Stimulated activated CD4-positive, alpha-beta T cell treated with anti-CD3 and anti-CD28 coated beads, TNF-alpha, amount 100 ng/mL, for 24 hours (primary cell): Measurements from ENCODE around the gene CFAP210.
"Not testable (repeated sequence)": the region's sequence is repeated elsewhere in the genome, so short reads cannot be mapped to it uniquely, and the experiment has no call there.

ENCODE experiments used
- DNase-seq, 3 experiments: peaks; one replicate each; pipeline ENCODE4 v3.0.0-alpha.2; 2020; ENCODE audit warnings: low read depth in 3 of 3

CFAP210 gene

GRCh38 chr2:169623235-169623634 is 71.0 kb downstream of the CFAP210 start:
- no peak for DNase-seq

- no peak for DNase-seq
These were observed 73.7 kb downstream of the CFAP210 start for GRCh38 chr2:169620509-169620908.

DNA sequence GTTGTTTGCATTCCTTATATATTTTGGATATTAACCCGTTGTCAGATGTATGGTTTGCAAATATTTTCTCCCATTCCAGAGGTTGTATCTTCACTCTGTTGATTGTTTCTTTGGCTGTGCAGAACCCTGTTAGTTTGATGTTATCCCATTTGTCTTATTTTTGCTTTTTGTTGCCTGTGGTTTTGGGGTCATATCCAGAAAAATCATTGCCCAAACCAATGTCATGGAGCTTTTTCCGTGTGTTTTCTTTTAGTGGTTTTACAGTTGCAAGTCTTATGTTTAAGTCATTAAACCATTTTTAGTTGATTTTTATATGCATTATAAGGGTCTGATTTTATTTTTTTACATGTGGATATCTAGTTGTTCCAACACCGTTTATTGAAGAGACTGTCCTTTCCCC is 74.3 kb downstream of the CFAP210 start:
- no peak for DNase-seq

DNA sequence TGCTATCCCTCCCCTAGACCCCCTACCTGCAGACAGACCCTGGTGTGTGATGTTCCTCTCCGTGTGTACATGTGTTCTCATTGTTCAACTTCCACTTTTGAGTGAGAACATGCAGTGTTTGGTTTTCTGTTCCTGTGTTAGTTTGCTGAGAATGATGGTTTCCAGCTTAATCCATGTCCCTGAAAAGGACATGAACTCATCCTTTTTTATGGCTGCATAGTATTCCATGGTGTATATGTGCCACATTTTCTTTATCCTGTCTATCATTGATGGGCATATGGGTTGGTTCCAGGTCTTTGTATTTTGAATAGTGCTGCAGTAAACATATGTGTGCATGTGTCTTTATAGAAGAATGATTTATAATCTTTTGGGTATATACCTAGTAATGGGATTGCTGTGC is 78.2 kb downstream of the CFAP210 start:
- not testable (repeated sequence) for DNase-seq

GRCh38 chr2:169613876-169614275 is 80.3 kb downstream of the CFAP210 start:
- no peak for DNase-seq

DNA sequence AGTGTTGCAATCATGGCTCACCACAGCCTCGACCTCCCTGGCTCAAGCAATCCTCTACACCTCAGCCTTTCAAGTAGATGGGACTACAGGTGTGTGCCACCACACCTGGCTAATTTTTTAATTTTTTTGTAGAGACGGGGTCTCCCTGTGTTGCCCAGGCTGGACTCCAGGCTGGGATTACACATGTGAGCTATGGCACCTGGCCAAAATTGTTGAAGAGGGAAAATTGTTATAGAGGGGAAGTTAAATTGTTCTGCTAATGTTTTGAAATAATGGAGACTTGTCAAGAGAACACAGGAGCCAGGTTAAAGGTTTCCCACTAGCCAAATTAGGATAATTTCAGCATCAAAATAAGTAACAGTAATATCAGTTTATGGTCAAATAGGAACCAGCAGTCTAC is 84.9 kb downstream of the CFAP210 start:
- no peak for DNase-seq

DNA sequence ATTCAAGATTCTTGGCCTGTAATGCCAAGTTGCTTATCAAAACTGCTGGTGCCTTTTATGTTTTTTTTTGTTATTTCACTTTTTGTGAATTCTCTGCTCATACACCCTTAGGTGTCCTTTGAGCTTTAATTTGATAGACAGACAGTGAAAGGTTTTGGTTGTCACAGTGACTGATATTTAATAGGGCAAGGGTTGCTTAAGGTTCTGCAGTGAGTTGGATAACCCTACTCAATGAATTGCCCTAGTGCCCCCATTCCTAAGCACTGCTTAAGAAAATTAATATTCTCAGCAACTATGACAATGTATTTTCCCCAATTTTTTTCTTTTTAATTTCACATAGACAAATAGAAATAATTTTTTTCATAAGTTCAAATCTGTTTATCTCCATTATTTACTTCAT is 94.6 kb downstream of the CFAP210 start:
- DNase-seq = no peak

DNA sequence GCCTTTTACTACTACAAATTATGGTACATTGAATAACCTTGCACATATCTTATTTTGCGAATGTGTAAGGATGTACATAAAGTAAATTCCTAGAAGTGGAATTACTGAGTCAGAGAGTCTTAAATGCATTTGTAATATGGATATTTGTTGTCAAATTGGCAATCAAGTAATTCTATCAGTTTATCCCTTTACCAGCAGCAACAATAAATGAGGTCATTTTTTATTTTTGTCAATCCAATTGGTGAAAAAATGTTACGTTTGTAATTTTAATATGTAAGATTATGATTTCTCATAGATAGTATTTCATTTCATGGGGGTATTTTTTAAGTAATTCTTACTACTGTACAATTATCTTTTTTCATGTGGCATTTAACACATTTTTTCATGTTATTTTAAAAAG is 95.2 kb downstream of the CFAP210 start:
- no peak for DNase-seq

GRCh38 chr2:169596546-169596945 is 97.7 kb downstream of the CFAP210 start:
- DNase-seq = not testable (repeated sequence)
